GM21360 (cell line): ENCODE data around the gene HNRNPC.
"Not testable (repeated sequence)": the region's sequence is repeated elsewhere in the genome, so short reads cannot be mapped to it uniquely, and the experiment has no call there.

ENCODE experiments used
- ATAC-seq: cut with Tn5 transposase; IDR thresholded peaks from one replicate; pipeline ENCODE4 v1.9.1; 2021; ENCODE audit warnings: mild to moderate bottlenecking, moderate library complexity; ENCODE audit not compliant: unreplicated experiment

Gene HNRNPC

DNA sequence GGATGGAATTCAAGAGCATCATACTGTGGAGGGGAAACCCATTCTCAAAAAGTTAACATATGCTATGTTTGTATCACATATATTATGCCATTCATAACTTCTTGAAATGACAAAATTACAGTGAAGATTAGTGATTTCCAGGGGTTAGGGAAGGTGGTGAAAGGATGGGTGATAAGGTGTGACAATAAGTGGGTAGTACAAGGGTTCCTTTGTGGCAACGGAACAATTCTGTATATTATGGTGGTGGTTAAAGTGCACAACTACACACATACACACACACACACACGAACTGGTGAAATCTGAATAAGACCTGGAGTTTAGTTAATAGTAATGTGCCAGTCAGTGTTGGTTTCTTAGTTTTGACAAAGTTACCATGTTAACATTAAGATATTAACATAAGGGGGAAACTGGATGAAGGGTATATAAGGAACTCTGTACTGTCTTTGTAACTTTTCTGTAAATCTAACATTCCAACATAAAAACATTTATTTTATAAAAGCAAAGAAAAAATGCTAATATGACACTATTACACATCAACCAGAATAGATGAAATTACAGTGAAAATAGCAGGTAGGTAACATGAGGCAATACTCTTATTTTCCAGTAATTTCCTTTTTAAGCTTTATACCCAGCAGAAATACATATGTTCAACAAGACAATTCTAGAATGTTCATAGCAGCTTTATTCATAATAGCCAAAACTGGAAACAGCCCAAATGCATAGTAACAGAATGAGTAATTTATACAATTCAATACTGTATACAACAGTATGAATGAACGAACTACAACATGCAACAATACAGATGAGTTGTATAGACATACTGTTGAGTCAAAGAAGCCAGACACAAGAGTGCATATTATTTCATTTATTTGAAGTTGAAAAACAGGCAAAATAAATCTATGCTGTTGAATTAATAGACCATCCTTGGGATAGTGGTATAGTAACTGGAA, 69.4 kb downstream of the HNRNPC start:
- no peak for ATAC-seq

DNA sequence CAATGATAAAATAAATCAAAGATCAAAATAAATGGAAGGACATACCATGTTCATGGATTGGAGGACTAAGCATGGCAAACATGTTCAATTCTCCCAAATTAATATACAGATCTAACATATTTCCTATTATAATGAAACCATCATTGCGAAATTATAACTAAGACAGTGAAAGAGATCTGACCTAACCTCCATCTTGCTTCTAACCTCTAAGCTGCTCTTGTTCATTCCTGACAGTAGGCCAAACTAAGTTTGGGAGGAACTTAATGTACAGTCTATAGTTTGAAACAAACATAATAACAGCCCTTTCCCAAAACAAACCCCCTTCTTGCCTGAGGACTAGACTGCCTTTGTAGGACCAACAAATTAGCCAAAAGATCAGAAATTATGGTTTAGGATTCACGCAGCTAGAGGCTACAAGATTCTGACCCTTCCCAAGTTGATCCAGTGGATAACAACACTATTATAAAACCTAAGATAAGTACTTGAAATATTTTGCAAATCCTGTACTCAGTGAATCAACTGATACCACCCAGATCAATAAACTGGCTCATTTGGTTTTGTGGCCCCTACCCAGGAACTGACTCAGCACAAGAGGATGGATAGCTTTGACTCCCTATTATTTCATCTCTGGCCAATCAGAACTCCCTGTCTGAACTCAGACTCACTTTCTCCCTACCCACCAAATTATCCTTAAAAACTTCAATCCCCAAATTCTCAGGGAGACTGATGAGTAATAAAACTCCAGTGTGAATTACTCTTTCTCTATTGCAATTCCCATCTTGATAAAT, 71.6 kb downstream of the HNRNPC start:
- ATAC-seq, result no peak

DNA sequence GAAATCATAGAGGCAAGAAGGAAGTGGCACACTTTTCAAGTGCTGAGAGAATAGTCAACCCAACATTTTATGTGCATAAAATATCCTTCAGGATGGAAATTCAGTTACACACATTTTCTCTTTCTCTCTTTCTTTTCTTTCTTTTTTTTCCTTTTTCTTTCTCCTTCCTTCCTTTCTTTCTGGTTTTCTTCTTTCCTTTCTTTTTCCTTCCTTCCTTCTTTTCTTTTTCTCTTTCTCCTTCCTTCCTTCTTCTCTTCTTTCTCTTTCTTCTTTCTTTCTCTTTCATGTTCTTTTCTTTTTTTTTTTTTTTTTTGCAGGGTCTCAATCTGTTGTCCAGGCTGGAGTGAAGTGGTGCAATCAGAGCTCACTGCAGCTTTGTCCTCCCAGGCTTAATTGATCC, 74.6 kb downstream of the HNRNPC start:
- no peak for ATAC-seq

DNA sequence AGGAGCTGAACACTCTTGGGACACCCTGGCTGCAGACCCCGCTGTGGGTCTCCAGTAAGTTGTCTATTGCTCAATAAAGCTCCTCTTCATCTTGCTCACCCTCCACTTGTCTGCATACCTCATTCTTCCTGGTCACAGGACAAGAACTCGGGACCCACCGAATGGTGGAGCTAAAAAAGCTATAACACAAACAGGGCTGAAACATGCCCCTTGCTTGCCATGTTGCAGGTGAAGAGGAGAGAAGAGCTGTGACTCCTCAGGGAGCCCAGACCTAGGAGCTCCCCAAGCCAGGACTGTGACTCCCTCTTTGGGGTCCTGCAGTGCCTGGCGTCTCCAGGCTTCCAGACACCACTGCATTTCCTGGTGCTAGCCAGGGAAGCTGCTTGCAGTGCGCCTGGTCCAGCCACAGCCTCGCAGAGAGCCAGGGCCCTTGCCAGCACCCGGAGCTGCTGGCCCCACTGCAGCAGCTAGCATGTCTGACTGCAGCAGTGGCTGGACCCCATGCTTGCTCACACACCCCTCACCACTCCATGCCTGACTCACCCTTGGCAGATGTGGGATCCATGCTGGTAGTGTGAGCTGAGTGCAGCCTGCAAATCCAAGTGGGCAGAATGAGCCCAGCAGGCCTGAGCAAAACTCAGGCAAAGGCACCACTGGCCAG, 76.2 kb downstream of the HNRNPC start:
- ATAC-seq, result no peak

DNA sequence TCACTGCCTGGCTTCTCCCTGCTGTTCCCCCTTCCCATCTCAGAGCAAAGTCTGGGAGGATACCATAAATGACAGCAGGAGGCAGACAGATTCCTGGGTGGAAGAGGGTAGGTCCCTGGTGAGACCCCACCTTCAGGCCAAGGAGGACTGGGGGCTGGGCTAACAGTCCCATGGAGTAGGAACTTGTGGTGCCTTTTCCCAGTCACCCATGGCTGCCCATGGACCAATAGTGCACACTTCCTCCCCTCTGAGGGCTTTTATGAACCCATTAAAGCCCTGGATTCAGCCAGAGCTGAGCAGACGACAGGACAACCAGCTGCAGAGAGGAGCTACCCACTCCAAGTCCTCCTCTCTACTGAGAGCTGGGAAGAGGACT, 76.8 kb downstream of the HNRNPC start:
- no peak for ATAC-seq

DNA sequence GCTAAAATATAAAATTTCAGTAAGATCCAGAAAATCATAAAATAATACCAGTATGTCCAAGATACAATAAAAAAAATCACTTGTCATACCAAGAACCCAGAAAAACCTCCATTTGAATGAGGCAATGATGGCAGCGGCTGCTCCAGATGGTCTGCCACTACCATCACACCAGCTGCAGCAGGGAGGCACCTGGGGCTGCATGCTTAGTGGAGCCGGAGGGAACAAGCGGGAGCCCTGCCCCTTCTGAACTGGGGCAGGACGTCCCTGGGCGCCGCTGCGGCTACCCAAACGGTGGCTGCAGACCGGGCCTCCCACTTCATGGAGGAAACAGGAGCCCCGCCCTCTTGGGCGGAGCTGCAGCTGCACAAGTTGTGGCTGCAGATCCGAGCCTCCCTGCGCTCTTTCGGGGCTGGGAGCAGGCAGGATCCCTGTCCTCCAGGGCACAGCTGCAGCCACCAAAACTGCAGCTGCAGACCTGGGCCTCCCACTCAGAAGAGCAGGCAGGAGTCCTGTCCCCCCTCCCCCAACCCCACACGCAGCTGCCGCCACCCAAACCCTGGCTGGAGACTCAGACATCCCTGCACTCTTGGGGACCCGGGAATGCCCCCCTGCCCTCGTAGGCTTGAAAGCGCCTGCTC, 77.3 kb downstream of the HNRNPC start:
- ATAC-seq, result peak; percentile 84

DNA sequence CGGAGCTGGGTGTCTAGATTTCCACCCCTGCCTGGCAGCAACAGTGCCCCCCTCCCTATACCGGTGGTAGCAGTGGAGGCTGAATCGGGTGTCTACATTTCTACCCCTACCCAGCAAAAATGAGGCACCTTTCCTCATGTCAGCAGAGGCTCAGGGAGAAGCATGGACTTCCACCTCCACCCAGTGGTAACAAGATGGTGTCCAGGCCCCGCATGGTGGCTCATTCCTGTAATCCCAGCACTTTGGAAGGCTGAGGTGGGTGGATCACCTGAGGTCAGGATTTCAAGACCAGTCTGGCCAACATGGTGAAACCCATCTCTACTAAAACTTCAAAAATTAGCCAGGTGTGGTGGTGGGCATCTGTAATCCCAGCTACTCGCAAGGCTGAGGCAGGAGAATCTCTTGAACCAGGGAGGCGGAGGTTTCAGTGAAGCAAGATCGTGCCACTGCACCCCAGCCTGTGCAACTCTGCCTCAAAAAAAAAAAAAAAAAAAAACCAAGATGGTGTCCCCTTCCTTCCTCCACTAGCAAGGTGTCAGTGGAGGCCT, 77.9 kb downstream of the HNRNPC start:
- no peak for ATAC-seq

DNA sequence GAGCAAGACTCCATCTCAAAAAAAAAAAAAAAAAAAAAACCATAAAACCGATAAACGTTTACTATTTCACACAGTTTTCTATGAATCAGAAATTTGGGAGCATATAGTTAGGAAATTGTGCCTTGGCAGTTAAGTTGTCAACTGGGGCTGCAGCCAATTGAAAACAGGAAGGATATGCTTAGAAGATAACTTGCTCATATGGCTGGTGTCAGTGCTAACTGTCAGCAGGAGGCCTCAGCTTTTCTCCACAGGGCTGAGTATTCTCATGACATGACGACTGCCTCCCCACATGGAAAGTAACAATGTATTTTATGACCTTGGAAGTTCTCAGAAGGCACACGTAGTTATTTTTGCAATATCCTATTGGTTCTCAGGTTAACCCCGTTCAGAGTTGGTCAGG, 83.8 kb downstream of the HNRNPC start:
- no peak for ATAC-seq

DNA sequence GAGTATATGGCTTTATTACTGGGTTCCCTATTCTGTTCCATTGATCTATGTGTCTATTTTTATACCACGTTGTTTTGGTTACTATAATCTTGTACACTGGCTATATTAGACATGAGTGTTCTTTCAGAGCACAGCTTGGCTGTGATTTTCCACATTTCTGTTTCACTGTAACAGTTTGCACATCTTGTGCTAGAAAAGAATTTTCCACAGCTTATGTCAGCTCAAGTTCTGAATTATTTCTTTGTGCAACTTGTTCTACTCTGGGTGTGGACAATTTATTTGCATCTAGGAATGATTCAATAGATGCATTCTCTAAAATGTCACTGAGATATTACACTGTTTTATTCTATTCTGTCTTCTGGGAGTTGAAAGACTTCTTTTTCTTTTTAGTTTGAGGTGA, 85.0 kb downstream of the HNRNPC start:
- no peak for ATAC-seq

DNA sequence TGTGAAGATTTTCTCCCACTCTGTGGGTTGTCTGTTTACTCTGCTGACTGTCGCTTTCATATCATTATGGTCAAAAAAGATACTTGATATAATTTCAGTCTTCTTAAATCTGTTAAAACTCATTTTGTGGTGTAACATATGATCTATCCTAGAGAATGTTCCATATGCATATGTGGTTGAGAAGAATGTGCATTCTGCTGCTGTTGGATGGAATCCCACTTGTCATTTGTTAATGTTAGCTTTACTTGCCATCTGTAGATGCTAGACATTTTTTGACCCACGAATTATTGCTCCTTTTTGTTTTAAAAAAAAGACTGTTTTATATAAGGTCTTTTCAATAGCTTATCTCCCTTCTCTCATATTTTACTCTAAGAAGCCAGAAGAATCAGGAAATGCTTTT, 87.1 kb downstream of the HNRNPC start:
- no peak for ATAC-seq

DNA sequence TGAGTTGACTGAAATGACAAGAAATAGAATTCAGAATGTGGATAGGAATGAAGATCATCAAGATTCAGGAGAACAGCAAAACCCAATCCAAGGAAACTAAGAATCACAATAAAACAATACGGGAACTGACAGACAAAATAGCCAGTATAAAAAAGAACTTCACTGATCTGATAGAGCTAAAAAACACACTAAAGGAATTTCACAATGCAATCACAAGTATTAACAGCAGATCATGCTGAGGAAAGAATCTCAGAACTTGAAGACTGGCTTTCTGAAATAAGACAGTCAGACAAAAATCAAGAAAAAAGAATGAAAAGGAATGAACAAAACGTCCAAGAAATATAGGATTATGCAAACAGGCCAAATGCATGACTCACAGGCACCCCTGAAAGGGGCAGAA, 98.1 kb downstream of the HNRNPC start:
- ATAC-seq, result no peak

DNA sequence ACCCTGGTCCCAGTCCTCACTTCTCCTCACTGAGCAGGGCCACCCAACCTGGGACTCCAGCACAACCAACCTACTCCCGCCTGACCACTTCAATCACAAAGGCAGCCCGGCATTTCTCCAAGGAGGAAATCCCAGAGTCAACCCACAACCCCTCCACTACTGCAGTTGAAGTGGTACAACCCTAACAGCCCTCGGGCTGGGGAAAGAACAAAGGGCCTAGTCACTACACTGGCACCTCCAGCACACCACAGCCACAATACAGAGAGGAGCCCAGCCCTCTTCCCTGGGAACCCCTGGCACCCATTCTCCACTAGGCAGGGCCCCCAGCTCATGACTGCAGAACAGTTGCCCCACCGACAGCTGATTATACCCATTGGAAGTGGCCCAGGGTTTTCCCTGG, 99.7 kb downstream of the HNRNPC start:
- no peak for ATAC-seq

DNA sequence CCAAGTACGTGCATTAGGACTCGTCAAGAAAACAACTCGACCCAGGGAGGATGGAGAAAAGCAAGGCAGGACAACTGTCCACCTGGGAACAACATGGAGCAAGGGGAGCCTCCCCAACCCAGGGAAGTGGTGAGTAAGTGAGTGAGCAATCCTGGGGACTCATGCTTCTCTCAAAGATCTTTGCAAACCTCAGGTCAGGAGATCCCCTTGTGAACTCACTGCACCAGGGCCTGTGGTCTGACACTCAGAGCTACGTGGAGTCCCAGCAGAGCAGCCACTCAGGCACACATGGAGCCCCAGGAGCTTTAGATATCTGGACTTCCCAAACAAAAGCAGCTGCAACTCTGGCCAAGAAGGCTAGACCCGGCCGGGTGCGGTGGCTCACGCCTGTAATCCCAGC, 101.2 kb downstream of the HNRNPC start:
- no peak for ATAC-seq

DNA sequence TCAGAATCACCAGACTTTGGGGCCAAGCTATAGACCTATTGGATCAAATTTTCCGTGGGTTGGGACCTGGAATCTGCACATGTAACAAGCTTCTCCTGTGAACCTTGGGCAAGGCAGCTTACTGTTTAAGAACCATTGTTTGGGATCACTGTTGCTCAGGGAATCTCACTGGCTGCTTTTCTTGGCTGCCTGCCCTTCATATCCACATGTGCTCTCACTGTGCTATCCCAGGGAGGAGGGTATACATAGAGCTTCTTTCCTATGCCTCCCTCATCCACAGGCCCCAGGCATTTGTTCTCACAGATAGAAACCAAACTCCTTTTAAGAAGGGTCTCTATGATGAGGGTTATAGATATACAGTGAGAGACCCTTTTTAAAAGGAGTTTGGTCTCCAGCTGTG, 103.6 kb downstream of the HNRNPC start:
- not testable (repeated sequence) for ATAC-seq

DNA sequence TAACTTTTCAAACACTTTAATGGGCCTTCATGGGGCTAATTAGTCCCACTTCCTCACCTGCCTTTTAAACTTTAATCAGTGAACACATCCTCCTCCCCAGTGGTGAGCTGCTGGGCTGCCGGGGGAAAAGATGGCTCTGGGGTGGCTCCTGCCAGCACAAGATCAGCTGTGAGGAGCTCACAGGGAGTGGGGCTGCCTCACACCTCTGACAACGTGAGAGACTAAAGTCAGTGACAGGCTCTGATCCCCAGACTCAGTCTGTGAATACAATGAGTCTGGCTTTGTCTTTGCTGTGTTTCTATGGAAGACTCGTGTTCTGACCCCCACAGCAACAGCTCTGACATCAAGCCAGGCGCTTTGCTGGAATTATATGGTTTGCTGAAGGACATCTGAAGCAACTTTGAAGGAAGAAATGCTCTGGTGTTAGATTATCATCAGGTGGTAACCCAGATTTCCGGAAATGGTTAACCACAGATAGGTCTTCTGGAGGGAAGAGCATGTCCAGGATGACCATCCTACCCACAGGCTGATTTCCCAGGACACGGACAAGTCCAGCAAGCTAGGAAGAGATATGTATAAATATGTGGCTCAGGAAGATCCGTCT, 104.1 kb downstream of the HNRNPC start:
- not testable (repeated sequence) for ATAC-seq

DNA sequence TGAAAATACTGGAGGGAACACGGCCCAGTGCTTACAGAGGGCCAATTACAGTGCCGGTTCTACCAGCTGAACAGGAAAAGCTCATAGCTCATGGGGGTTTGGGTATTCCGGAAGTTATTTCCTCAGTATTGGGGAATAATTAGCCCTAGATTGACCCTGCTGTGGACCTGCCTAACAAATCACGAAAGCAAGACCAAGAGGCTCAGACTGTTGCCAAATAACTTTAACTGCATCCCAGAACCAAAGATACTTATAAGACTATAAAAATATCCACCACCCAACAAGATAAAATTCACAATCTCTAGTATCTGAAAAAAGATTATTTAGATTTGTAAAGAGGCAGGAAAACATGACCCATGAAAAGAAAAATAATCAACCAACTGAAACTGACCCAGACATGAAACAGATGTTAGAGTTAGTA, 105.4 kb downstream of the HNRNPC start:
- no peak for ATAC-seq

DNA sequence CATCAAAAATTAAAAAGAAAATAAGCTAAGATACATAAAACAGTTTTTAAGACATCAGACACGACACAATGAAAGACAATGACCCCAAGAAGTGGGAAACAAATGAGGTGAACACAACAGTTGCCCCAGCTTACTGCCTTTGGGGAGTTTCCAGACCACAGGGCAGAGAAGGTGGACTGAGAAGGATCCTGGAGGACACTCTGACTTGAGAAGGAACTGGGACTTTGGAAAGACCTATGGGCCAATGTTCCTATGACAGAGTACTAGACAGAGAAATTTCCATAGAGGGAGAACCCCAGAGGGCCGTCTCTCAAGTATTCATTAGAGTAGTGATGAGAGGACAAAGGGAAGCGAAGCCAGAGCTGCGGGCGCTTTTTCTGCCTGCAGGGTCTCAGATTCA, 107.2 kb downstream of the HNRNPC start:
- ATAC-seq, result no peak

DNA sequence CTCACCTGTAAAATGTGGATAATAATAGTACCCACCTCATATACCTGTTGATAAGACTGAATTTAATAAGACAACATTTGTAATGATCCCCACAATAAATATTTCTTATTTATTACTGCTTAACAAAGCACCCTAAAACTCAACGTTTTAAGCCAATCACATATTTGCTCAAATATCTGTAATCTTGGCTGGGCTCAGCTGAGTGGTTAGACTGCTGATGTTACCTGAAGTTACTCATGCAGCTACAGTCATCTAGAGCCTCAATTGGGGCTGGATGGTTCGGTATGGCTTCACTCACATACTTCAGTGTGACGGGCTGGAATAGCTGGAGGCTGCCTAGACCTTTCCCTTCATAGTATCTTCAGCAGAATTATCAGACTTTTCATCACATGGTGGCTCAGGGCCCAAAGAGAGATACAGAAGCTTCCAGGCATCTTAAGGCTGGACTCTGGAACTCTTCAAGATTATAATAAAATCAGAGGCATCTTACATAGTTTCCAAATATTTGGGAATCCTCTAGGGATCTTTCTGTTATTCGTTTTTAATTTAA, 109.1 kb downstream of the HNRNPC start:
- ATAC-seq, result no peak
